Activated effector memory CD4-positive, alpha-beta T cell treated with Interleukin-2 at 50 U/mL for 16 hours (primary cell): Measurements from ENCODE around the gene CSRP1.
"Not testable (repeated sequence)": the region's sequence is repeated elsewhere in the genome, so short reads cannot be mapped to it uniquely, and the experiment has no call there.

Experiments
- DNase-seq: peaks from one replicate; pipeline ENCODE4 v3.0.0-alpha.2; 2020

CSRP1 gene

GRCh38 chr1:201475915-201476669 lies 30.8 kb downstream of the CSRP1 start:
- no peak for DNase-seq

GRCh38 chr1:201475130-201475529 lies 31.8 kb downstream of the CSRP1 start:
- DNase-seq, result no peak

- DNase-seq, result no peak
Measured at GRCh38 chr1:201473296-201473695, 33.6 kb downstream of the CSRP1 start.

- not testable (repeated sequence) for DNase-seq
Measured at GRCh38 chr1:201472321-201472720, 34.6 kb downstream of the CSRP1 start.

- DNase-seq, result no peak
Measured at GRCh38 chr1:201471772-201472171, 35.2 kb downstream of the CSRP1 start.

- no peak for DNase-seq
Measured at GRCh38 chr1:201470581-201470980, 36.3 kb downstream of the CSRP1 start.

GRCh38 chr1:201469645-201470074 lies 37.3 kb downstream of the CSRP1 start:
- no peak for DNase-seq

GRCh38 chr1:201468844-201469644 lies 37.9 kb downstream of the CSRP1 start, which contains the start of gene PHLDA3:
Gene PHLDA3 (minus strand): TSS chr1:201469188. CDS start chr1:201468786, 402 bp downstream.
- peak; percentile 27 for DNase-seq

- DNase-seq, result no peak
Measured at GRCh38 chr1:201468501-201468843, 38.5 kb downstream of the CSRP1 start.

GRCh38 chr1:201466492-201466891 lies 40.4 kb downstream of the CSRP1 start:
- no peak for DNase-seq

GRCh38 chr1:201465698-201466290 lies 41.1 kb downstream of the CSRP1 start:
- no peak for DNase-seq

- DNase-seq, result no peak
Measured at GRCh38 chr1:201463071-201463552, 43.8 kb downstream of the CSRP1 start.

GRCh38 chr1:201461645-201462441 lies 45.1 kb downstream of the CSRP1 start:
- no peak for DNase-seq

- no peak for DNase-seq
Measured at GRCh38 chr1:201460814-201461644, 45.9 kb downstream of the CSRP1 start.

GRCh38 chr1:201459775-201460174 lies 47.1 kb downstream of the CSRP1 start:
- DNase-seq, result no peak

- no peak for DNase-seq
Measured at GRCh38 chr1:201459052-201459451, 47.9 kb downstream of the CSRP1 start.

GRCh38 chr1:201457508-201457960 lies 49.4 kb downstream of the CSRP1 start:
- no peak for DNase-seq

GRCh38 chr1:201456499-201457309 lies 50.2 kb downstream of the CSRP1 start:
- DNase-seq, result no peak

- no peak for DNase-seq
Measured at GRCh38 chr1:201455098-201455497, 51.8 kb downstream of the CSRP1 start.

- no peak for DNase-seq
Measured at GRCh38 chr1:201454608-201455007, 52.3 kb downstream of the CSRP1 start.

GRCh38 chr1:201452866-201453265 lies 54.1 kb downstream of the CSRP1 start:
- DNase-seq, result no peak
